ENCODE results near the gene C2CD4D.

The C2CD4D gene

DNA sequence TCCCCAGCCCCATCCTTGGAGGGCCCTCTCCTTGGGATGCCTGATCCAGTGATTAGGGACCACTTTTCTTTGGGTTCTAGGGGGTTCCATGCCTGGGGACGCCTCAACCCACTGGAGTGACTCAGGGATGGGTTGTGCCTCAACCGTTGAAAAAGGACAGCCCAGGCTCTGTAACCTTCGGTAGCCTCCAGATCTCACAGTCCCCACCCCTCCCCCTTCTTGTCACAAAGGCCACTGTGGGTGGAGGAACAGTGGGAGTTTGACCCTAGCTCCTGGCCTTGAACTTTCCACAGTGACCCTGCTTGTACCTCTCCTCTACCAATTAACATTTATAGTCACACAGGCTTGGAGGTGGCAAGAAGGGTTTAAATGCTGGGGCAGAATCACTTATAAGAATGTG is 5.4 kb downstream of the C2CD4D start:
- DNase-seq (ENCODE audit: low read depth), result no peak

- DNase-seq (ENCODE audit: low read depth), result no peak
Measured at GRCh38 chr1:151833172-151833900, 6.3 kb downstream of the C2CD4D start.

GRCh38 chr1:151832318-151832980 is 7.2 kb downstream of the C2CD4D start:
- DNase-seq (ENCODE audit: low read depth), result no peak

GRCh38 chr1:151831605-151832004 is 8.0 kb downstream of the C2CD4D start, which contains the start of gene RORC:
TSS of gene RORC (minus strand) at chr1:151831802. CDS start at chr1:151831764, 38 bp downstream.
- DNase-seq (ENCODE audit: low read depth), result no peak

GRCh38 chr1:151831256-151831591 is 8.4 kb downstream of the C2CD4D start:
- no peak for DNase-seq (ENCODE audit: low read depth)

- no peak for DNase-seq (ENCODE audit: low read depth)
Measured at GRCh38 chr1:151830055-151830454, 9.6 kb downstream of the C2CD4D start.

GRCh38 chr1:151829352-151830046 is 10.1 kb downstream of the C2CD4D start:
- DNase-seq (ENCODE audit: low read depth), result no peak

- DNase-seq (ENCODE audit: low read depth), result no peak
Measured at GRCh38 chr1:151828921-151829320, 10.7 kb downstream of the C2CD4D start.

GRCh38 chr1:151827853-151828252 is 11.8 kb downstream of the C2CD4D start:
- DNase-seq (ENCODE audit: low read depth), result no peak

- DNase-seq (ENCODE audit: low read depth), result no peak
Measured at GRCh38 chr1:151825751-151826660, 13.6 kb downstream of the C2CD4D start.

- DNase-seq (ENCODE audit: low read depth), result no peak
Measured at GRCh38 chr1:151825204-151825603, 14.4 kb downstream of the C2CD4D start.

DNA sequence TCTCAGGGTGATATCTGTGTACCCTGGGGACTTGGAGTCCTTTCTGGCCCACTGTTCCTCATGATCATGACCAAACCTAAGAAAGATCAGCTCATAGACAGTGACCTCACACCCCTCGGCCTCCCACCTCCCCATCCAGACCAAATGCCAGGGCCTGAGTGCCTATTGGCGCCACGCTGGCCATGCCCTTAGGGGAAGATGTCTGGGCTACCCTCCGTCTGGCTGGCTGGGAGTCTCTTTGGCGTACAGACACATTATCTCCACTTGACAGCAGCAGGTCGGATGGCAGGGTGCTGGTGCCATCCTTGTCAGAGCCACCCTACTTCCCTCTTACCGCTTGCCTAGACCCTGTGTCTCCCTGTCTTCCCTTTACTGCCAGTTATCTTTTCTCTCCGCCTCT is 16.4 kb downstream of the C2CD4D start:
- no peak for DNase-seq (ENCODE audit: low read depth)

DNA sequence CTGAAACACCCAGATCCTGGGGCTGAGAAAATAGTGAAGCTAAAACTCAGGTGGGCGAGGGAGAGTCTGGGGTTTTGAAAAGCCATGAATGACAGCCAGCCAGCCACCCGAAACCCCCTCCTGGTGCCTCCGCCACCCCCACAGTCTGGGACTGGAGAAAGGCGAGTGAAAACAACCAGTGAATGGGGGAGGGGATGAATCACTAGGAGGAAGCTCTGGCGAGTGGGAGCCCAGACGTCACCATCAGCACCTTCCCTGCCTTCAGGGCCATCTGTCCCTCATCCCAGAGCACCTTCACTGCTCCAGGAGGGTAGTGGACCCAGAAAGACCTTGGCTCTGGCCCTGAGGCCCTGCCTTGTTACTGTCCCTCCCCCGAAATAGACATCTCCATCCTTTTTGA is 17.2 kb downstream of the C2CD4D start:
- peak; percentile 66 for DNase-seq (ENCODE audit: low read depth)

DNA sequence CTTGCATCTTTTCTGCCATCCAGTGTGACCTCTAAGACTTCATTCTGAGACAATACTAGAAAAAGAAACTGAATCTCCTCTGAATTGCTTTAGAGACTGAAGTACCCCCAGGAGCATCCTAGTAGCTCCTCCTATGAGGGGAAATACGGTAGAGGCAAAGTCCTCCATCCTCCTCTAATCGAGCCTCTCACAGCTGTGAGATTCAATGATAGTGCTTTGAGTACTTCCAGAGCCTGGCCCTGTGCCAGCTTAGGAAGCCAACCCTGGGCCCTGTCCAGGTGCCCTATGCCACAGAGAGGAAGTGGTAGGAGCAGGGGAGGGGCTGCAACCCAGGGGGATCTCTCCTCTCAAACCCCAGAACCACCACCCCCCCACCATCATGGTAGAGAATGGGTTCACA is 18.7 kb downstream of the C2CD4D start:
- DNase-seq (ENCODE audit: low read depth), result no peak

DNA sequence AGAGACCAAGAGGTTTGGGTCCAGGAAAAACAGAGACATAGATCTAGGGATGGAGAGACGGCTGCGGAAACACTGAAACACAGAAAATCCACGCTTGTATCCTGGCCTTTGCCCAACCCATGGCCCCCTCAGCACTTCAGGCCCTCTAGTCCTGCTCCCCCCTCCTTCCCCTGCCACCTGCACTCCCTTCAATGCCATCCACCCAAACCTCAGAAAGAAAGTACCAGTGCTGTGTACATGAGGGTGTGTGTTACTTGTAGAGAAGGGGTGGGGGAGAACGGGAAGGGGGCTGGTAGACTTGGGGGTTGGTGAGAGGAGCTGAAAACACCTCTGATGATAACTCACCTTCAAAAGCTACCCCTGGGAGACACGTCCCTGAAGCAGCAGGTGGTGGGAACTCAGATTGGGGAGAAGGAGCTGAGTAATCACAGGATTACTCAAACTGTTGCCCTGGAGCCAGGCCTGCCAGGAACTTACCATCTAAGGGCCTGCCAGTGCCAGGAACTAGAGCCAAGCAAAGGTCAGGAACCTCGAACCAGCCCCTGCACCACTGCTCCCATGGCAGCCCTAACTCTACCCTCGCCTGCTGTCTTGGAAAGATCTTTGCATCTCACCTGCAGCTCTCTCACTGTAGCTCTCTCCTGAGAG is 19.5 kb downstream of the C2CD4D start:
- no peak for DNase-seq (ENCODE audit: low read depth)

DNA sequence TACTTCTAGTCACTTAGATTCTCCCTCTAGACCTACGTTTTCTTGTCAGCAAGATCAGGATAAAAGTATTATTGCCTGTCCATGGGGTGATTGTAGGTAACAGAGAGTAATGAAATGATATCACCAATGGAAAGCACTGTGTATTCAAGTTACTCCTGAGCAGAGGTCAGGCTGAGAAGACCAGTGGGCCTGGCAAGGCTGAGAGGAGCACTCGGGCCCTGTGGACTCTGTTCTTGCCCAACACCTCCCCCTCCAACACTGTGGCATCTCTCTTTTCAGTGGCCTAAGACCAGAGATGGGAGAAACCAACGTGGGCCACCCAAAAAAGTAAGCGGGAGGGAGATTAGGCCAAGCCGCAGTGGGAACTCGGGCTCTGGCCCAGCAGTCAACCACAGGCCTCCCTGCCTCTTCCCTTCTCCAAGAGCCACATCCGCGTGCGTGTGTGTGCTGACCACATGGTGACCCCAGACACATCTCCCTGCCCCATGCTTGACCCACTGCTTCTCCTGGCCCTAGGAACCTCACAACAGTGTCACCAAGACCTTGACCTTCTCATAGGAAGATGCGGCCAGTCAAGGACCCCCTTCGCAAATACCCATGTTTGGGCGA is 20.3 kb downstream of the C2CD4D start:
- no peak for DNase-seq (ENCODE audit: low read depth)

DNA sequence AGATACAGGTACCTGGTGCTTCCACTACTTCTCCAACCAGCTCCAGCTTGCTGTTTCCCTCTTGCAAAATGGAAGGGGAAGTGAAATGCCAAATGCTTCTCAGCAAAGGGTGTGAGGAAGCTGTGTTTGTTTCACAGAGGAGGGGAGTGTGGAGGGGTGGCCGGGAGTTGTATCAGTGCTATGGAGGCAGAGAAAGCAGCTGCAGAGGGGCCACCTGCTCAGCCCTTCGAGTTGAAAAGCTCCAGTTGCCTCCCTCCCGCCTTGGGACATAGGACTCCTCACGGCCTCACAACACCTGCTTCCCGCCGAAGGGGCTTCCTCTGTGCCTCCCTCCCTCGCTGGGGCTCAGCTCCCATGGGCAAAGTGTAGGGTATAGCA is 22.3 kb downstream of the C2CD4D start:
- DNase-seq (ENCODE audit: low read depth), result no peak

GRCh38 chr1:151816548-151817352 is 22.9 kb downstream of the C2CD4D start:
- no peak for DNase-seq (ENCODE audit: low read depth)

DNA sequence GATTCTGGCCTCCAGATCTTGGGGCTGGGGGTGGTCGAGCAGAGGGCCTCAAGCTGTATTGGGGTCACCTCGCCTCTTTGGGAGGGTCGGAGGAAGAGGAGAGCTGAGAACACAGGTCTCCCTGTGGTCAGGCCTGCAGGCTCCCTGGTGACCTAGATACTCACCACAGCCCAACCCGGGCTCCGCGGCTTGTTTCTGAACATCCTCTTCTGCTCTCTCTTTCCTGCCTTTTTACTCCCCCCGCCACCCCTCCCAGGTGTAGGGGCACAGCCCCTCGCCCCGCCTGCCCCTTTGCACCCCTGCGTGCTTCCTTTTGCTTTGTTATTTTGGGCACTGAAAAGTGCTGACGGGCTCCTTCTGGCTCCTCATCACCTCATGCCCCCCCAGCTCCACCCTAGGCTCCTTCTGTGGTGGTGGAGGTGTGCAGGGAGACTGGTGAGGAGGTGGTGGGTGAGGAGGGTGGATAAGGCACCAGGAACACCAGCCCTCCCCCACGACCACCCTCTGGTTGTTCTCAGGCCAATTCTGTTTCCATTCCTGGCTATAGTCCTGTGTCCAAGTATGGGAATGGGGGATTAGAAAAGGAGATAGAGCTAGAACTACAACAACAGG is 23.8 kb downstream of the C2CD4D start:
- no peak for DNase-seq (ENCODE audit: low read depth)

GRCh38 chr1:151814971-151815545 is 24.6 kb downstream of the C2CD4D start:
- DNase-seq (ENCODE audit: low read depth), result no peak

All from activated T-cell treated with anti-CD3 and anti-CD28 coated beads for 48 hours (primary cell).